ENCODE results near the gene LPAR3.

Gene LPAR3

DNA sequence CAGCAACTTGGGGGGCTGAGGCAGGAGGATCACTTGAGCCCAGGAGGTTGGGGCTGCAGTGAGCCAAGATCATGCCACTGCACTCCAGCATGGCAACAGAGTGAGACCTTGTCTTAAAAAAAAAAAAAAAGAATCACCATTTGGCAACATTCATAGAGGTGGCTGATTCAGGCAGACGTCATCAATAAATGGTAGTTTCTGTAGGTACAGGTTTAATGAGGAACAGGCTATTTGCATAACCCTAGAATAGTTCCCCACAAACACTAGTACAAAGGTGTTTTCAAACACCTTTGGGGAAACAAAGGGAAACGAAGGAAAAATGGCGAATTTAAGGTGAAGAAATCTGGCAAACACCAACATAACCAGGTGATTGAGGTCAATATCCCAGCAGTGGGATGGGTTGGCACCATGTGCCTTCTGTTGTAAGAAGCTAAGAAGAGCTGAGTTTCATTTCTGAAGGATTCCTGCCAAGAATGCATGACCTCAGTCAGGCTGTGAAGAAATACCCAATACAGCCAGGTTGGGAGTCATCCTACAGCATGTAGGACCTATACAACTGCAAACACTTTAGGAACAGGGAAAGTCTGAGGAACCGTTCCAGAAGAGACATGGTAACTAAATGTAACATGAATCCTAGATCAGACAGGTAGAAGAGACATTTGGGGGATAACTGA is 5.6 kb downstream of the LPAR3 start:
- TF ChIP-seq EZH2phosphoT487 (IDR thresholded peaks at IDR 0.05; ENCODE audit: low read length), result no peak
- TF ChIP-seq, protein P1, sequence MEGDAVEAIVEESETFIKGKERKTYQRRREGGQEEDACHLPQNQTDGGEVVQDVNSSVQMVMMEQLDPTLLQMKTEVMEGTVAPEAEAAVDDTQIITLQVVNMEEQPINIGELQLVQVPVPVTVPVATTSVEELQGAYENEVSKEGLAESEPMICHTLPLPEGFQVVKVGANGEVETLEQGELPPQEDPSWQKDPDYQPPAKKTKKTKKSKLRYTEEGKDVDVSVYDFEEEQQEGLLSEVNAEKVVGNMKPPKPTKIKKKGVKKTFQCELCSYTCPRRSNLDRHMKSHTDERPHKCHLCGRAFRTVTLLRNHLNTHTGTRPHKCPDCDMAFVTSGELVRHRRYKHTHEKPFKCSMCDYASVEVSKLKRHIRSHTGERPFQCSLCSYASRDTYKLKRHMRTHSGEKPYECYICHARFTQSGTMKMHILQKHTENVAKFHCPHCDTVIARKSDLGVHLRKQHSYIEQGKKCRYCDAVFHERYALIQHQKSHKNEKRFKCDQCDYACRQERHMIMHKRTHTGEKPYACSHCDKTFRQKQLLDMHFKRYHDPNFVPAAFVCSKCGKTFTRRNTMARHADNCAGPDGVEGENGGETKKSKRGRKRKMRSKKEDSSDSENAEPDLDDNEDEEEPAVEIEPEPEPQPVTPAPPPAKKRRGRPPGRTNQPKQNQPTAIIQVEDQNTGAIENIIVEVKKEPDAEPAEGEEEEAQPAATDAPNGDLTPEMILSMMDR (IDR thresholded peaks at IDR 0.05; ENCODE audit: low read length), result no peak
- no peak for TF ChIP-seq EZH2 (optimal IDR thresholded peaks at IDR 0.05; ENCODE audit: low read depth, low read length)
- H3K4me2 ChIP-seq (ENCODE audit: low read depth, low read length), result no peak overlapping the region
- DNase-seq, result no peak
- H3K27me3 ChIP-seq (replicated peaks; ENCODE audit: insufficient read depth, low read length), result no peaks in the 10 kb centered on the region
- H3K36me3 ChIP-seq (replicated peaks; ENCODE audit: insufficient read depth, low read length), result no peaks in the 10 kb centered on the region
- no peak overlapping the region for H3K4me3 ChIP-seq (ENCODE audit: low read length)
- H3K79me2 ChIP-seq (ENCODE audit: low read length), result no peaks in the 10 kb centered on the region
- no peaks in the 10 kb centered on the region for H4K20me1 ChIP-seq (ENCODE audit: insufficient read depth, low read length)
- no peak overlapping the region for H3K9ac ChIP-seq (ENCODE audit: low read length)
- no peaks in the 10 kb centered on the region for H3K4me1 ChIP-seq (ENCODE audit: low read length)
- H3K27ac ChIP-seq (ENCODE audit: low read length), result no peak overlapping the region
- H3K9me2 ChIP-seq (replicated peaks; ENCODE audit: insufficient read depth, low read length), result no peaks in the 10 kb centered on the region
- H2AFZ ChIP-seq (ENCODE audit: low read length), result no peak overlapping the region
- no peaks in the 10 kb centered on the region for H3K9me3 ChIP-seq (replicated peaks; ENCODE audit: insufficient read depth, low read length)
- no peaks in the 10 kb centered on the region for H3F3A ChIP-seq (ENCODE audit: insufficient read depth, low read length)

DNA sequence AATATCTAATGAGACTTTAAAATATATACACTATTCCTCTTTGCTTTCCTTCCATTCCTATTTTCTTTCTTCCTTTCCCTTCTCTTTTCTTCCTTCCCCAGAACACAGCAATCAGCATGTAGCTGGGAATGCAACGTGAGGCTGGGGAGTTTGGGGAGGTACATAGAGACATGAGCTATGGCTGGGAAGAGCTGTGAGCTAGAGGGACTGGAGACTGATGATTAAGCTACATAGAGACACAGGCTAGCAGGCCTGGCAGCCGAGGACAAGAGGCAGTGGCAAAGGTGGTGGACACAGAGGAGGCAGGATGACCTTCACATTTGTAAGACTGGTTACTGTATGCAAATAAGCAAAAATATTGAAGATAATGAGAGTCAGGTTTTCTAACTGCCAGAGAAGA is 7.5 kb downstream of the LPAR3 start:
- no peaks in the 10 kb centered on the region for H3K4me1 ChIP-seq (ENCODE audit: low read length)
- H3K27me3 ChIP-seq (replicated peaks; ENCODE audit: insufficient read depth, low read length), result no peaks in the 10 kb centered on the region
- H3K9me3 ChIP-seq (replicated peaks; ENCODE audit: insufficient read depth, low read length), result no peaks in the 10 kb centered on the region
- no peak overlapping the region for H3K4me3 ChIP-seq (ENCODE audit: low read length)
- no peaks in the 10 kb centered on the region for H3K9me2 ChIP-seq (replicated peaks; ENCODE audit: insufficient read depth, low read length)
- H3F3A ChIP-seq (ENCODE audit: insufficient read depth, low read length), result no peaks in the 10 kb centered on the region
- TF ChIP-seq EZH2phosphoT487 (IDR thresholded peaks at IDR 0.05; ENCODE audit: low read length) (no peak), EZH2 (optimal IDR thresholded peaks at IDR 0.05; ENCODE audit: low read depth, low read length) (no peak)
- TF ChIP-seq, protein P1 (IDR thresholded peaks at IDR 0.05; ENCODE audit: low read length), result no peak
- no peaks in the 10 kb centered on the region for H3K36me3 ChIP-seq (replicated peaks; ENCODE audit: insufficient read depth, low read length)
- no peak overlapping the region for H2AFZ ChIP-seq (ENCODE audit: low read length)
- H3K4me2 ChIP-seq (ENCODE audit: low read depth, low read length), result no peak overlapping the region
- H4K20me1 ChIP-seq (ENCODE audit: insufficient read depth, low read length), result no peaks in the 10 kb centered on the region
- DNase-seq, result no peak
- no peaks in the 10 kb centered on the region for H3K79me2 ChIP-seq (ENCODE audit: low read length)
- no peak overlapping the region for H3K9ac ChIP-seq (ENCODE audit: low read length)
- H3K27ac ChIP-seq (ENCODE audit: low read length), result no peak overlapping the region

DNA sequence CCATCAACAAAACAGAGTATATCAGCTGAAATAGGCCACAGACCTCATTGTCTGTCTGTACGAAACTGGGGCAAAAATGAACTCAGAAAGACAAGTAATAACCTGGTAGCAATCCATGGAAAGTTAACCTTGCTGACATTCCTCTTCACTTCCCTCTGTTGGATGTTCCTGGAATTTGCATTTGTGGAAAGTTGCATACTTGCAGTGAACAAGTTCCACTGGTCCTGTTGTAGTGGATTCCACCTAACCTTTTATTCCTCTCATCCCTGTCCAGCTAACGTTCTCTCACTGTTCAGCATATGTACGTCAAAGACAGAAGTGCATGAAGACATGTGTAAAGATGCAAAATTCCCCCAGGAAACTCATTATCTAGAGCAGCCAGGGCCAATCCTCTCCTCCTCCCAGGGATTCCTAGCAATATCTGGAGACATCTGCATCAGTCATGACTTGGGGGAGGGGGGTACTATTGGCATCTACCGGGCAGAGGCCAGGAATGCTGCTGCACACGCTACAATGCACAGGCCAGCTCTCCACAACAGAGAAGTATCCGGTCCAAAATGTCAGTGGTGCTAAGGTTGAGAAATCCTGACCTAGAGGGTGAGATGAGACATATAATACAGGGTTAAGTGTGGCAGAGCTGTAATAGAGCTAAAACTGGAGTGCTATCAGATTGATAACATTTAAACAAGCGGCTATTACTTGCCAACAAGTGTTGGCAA is 8.2 kb downstream of the LPAR3 start:
- no peak overlapping the region for H2AFZ ChIP-seq (ENCODE audit: low read length)
- H3F3A ChIP-seq (ENCODE audit: insufficient read depth, low read length), result no peaks in the 10 kb centered on the region
- H3K27me3 ChIP-seq (replicated peaks; ENCODE audit: insufficient read depth, low read length), result no peaks in the 10 kb centered on the region
- H3K79me2 ChIP-seq (ENCODE audit: low read length), result no peaks in the 10 kb centered on the region
- no peaks in the 10 kb centered on the region for H3K9me2 ChIP-seq (replicated peaks; ENCODE audit: insufficient read depth, low read length)
- H3K27ac ChIP-seq (ENCODE audit: low read length), result no peak overlapping the region
- no peaks in the 10 kb centered on the region for H4K20me1 ChIP-seq (ENCODE audit: insufficient read depth, low read length)
- no peak overlapping the region for H3K4me2 ChIP-seq (ENCODE audit: low read depth, low read length)
- no peak overlapping the region for H3K4me3 ChIP-seq (ENCODE audit: low read length)
- DNase-seq, result no peak
- no peaks in the 10 kb centered on the region for H3K4me1 ChIP-seq (ENCODE audit: low read length)
- H3K9me3 ChIP-seq (replicated peaks; ENCODE audit: insufficient read depth, low read length), result no peaks in the 10 kb centered on the region
- TF ChIP-seq EZH2phosphoT487 (IDR thresholded peaks at IDR 0.05; ENCODE audit: low read length) (no peak), EZH2 (optimal IDR thresholded peaks at IDR 0.05; ENCODE audit: low read depth, low read length) (no peak)
- TF ChIP-seq, protein P1 (IDR thresholded peaks at IDR 0.05; ENCODE audit: low read length), result no peak
- H3K9ac ChIP-seq (ENCODE audit: low read length), result no peak overlapping the region
- no peaks in the 10 kb centered on the region for H3K36me3 ChIP-seq (replicated peaks; ENCODE audit: insufficient read depth, low read length)

All from MM.1S (cell line).